ENCODE results near the gene TMEM201.

Gene TMEM201

GRCh38 chr1:9663257-9663656 lies 74.5 kb downstream of the TMEM201 start:
- in situ Hi-C loops (cut with HindIII; ENCODE audit: low sequenced_read_pairs): no loop called here
- no peak overlapping the region for H3K4me3 ChIP-seq (ENCODE audit: low read depth, low read length)
- no peak for TF ChIP-seq CTCF (IDR thresholded peaks at IDR 0.05; ENCODE audit: low read depth, low read length, missing control alignments)
- DNase-seq (ENCODE audit: low read depth): no peak

Data from astrocyte of the cerebellum (primary cell).